HL-60 (cell line): ENCODE results near the gene MRPL28.

ENCODE experiments used
- DNase-seq, 2 experiments: peaks; one replicate each; pipeline ENCODE4 v3.0.0-alpha.2; 2010 to 2020; ENCODE audit warnings: low read depth in 1 of 2, low spot score in 1 of 2
- H3K27ac ChIP-seq: fragments of 250-450 bp; sonication (Bioruptor Pico); replicated peaks from 2 replicates; pipeline ENCODE4 v1.5.1; 2020; ENCODE audit warnings: mild to moderate bottlenecking, moderate library complexity
- H3K27me3 ChIP-seq: fragments of 250-450 bp; sonication (Bioruptor Pico); 2 replicates; pipeline ENCODE4 v1.5.1; 2021; ENCODE audit warnings: mild to moderate bottlenecking, moderate library complexity; ENCODE audit not compliant: insufficient read depth, poor library complexity, severe bottlenecking
- H3K4me3 ChIP-seq: replicated peaks from 2 replicates; pipeline ENCODE4 v1.5.1; 2011; ENCODE audit warnings: mild to moderate bottlenecking, control low read depth, low read length; ENCODE audit not compliant: insufficient read depth
- CTCF ChIP-seq: IDR thresholded peaks from one replicate; pipeline ENCODE4 v1.5.1; 2011; ENCODE audit warnings: low read length, control low read depth, inconsistent platforms; ENCODE audit not compliant: insufficient read depth
- GABPA ChIP-seq: IDR thresholded peaks from 2 replicates; pipeline ENCODE4 v1.6.1; 2012; ENCODE audit warnings: low read depth
- POLR2AphosphoS5 ChIP-seq: IDR thresholded peaks from 2 replicates; pipeline ENCODE4 v1.6.1; 2012; ENCODE audit warnings: low read depth
- REST ChIP-seq: IDR thresholded peaks from 2 replicates; pipeline ENCODE4 v1.6.1; 2012; ENCODE audit warnings: low read depth; ENCODE audit not compliant: insufficient replicate concordance
- SPI1 ChIP-seq: IDR thresholded peaks from 2 replicates; pipeline ENCODE4 v1.6.1; 2012; ENCODE audit warnings: low read depth, mild to moderate bottlenecking, borderline replicate concordance

The MRPL28 gene

GRCh38 chr16:410516-411178 lies 40.3 kb upstream of the MRPL28 start:
- no peak for DNase-seq
- TF ChIP-seq SPI1 = no peak
- TF ChIP-seq GABPA = no peak
- TF ChIP-seq CTCF = no peak
- no peak for TF ChIP-seq POLR2AphosphoS5
- Histone ChIP-seq H3K4me3 (no peak overlapping the region), H3K27ac (no peak overlapping the region), H3K27me3 (no peaks in the 10 kb centered on the region)

GRCh38 chr16:407253-407652 lies 36.9 kb upstream of the MRPL28 start:
- DNase-seq = no peak
- H3K27ac ChIP-seq = no peak overlapping the region
- no peak overlapping the region for H3K4me3 ChIP-seq
- TF ChIP-seq REST = no peak
- no peak for TF ChIP-seq POLR2AphosphoS5
- TF ChIP-seq GABPA = no peak
- TF ChIP-seq CTCF = no peak
- H3K27me3 ChIP-seq = no peaks in the 10 kb centered on the region

- Histone ChIP-seq H3K27me3 (no peaks in the 10 kb centered on the region), H3K27ac (no peak overlapping the region), H3K4me3 (no peak overlapping the region)
- no peak for DNase-seq
- TF ChIP-seq SPI1 = no peak
Observed at GRCh38 chr16:405548-406506, 35.5 kb upstream of the MRPL28 start.

GRCh38 chr16:404971-405486 lies 34.7 kb upstream of the MRPL28 start:
- no peak for DNase-seq
- TF ChIP-seq REST (no peak), CTCF (no peak), SPI1 (no peak), GABPA (no peak), POLR2AphosphoS5 (no peak)
- H3K27me3 ChIP-seq = no peaks in the 10 kb centered on the region
- no peak overlapping the region for H3K4me3 ChIP-seq
- no peak overlapping the region for H3K27ac ChIP-seq
